ENCODE results near the gene PLA2G4F.

The PLA2G4F gene

DNA sequence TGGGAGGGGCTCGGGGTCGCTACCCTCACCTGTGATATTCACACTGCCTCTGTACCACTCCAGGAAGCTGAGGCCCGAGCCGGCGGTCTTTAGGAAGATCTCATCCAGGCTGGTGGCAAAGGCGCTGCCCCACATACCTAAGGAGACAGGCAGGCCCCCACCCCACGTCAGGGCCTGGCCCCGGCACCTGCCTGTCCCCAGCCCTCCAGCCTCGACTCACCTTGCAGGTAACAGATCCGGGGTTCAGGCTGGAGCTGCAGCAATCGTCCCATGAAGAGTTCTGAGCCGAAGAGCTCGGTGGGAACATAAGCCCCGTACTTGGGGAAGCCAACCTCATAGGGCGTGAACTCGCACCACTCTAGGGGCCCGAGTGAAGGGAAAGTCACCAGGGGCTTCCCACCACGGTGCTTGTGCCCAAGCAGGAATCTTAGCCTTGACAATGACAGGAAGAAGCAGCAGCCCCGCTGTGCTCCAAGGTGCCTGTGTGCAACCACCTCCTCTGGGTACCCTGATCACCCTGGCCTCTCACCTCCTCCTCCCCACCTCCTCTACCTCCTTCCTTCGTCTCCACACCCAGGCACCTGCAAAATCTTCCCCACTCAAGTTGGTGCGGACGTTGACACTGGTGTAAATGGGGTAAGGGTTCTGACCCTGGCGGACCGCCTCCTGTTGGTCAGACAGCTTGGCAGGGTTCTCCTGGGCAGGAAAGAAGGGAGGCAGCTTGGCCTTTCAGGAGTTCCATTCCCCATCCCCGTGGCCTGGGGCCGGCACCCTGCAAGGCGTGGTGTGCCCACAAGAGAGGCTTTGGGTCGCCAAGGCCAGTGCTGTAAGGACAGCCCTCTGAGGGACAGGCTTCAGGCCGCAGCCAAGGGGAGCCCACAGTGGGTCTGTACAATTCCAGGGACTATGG is 10.6 kb downstream of the PLA2G4F start:
- no peak for DNase-seq

DNA sequence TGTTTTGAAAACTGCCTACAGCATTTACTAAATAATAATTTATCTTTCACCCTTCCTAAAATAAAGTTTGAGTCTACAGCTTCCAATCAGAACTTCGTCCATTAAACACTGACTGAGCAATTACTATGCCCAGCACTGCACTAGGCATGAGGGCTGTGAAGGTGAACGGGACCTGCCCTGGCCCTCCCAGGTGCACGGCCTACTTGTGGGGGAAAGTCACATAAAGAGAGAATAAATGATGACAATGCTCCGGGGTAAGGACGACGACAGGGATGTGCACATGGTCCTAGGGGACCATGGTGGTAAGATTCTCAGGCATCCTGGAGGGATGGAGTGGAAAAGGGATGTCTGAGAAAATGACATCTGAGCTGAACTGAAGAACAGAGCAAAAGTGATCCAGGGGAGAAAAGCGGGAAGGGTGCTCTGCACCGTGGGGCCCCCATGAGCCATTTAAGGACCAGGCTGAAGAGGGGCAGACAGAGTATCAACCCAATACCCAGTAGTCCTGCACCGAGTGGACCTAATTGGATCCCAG is 11.5 kb downstream of the PLA2G4F start:
- DNase-seq, result no peak

DNA sequence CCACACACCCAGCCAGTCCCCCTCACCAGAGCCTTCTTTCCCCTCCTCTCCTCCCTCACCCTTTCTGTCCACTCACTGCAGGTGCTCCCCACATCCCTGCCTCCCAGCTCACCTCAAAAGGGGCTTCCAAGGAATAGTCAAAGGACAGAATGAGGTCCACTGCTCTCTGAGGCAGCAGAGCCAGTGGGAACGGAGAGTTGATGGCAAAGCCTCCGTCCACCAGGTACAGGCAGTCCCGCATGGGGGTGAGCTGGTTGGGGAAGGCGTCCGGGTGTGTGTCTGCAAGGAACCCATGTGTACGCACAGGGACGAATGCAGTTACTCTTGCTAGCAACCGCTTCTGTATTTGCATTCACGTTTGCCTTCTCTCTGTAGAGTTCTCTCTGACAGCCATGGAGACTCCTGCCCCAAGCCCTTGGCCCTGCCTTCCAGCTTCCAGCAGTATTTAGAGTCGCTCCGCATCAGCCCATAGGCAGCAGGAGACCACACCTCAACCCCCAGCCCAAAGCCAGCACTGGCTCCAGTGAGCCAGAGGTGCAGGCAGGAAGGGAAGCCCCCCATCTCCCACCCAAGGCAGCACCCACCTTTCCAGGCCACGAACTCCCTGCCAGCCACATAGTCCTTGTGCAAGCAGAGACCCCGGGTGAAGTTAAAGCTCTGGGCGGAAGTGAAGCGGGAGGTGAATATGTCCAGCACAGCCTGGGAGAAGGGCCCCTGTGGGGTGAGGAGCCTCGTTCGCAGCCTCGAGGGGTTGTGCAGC is 12.4 kb downstream of the PLA2G4F start:
- DNase-seq, result no peak

DNA sequence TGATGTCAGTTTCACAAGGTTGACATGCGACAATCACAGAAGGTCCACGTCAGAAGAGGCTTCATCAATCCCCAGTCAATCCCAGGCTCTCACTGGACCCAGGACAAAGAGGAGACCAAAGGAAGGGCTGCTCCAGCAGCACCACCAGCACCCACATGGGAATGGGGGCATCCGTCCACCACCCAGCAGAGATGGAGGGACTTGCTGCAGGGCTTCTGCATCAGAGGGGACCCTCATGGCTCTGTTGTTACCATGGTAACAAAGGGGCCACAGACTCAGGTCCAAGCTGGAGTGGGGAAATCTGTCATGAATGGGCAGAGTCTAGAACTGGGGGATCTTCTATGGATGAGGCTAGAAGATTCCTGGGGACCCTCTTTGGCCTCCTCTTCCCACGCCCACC is 13.1 kb downstream of the PLA2G4F start:
- no peak for DNase-seq

DNA sequence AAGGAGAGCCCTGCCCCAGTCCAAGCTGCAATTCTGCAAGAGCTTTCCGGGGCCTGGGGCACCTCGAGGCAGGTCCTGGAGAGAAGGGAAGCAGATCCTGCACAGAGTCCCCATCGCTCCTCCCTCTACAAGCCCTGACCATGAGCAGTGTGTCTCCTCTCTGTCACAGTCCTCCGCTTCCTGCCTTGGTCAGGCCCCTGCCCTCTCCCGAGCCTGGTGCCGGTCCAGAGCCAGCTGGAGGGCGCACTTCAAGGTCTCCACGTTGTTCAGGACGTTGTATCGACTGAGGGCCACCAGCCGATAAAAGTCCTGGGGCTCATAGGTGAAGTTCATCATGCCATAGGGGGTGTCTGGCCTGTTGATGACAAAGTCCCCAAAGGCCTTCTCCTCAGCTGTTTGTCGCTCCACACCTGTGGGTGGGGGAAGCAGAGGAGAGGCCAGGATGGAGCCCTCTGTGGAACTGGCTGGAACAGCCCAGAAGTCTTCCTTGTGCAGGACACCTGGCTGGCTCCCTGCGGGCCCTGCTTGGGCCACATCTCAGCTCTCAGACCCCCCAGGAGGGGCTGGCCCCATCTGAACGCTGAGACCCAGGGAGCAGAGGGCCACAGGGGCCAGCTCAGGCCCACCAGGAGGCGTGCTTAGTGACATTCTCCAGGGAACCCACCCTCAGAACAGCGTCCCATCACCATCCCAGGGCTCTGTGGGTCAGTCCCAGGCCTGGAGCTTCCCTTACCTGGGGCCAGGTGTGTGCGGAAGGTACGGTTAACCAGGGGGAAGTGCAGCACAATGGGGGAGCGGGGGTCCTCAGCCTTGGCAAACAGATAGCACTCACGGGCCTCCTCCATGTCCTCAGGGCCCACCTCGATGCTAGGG is 14.4 kb downstream of the PLA2G4F start:
- DNase-seq, result no peak

DNA sequence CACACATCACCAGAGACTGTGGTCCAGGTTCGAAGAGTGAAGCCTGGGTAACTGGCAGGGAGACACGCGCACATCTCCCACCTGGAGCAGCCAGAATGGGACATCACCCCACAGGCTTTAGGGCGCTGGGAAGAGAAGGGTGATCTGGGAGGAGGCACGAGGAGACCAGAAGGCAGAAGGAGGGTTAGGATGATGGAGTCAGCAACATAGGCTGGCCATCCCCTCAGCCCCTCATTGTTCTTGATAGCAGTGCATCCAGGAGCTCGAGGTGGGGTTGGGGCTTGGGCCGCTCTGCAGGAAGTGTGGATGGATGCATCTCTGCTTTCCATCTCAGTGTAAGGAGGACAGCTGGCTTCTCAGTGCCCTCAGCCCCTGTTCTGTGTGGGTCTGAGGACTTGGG is 15.2 kb downstream of the PLA2G4F start:
- no peak for DNase-seq

DNA sequence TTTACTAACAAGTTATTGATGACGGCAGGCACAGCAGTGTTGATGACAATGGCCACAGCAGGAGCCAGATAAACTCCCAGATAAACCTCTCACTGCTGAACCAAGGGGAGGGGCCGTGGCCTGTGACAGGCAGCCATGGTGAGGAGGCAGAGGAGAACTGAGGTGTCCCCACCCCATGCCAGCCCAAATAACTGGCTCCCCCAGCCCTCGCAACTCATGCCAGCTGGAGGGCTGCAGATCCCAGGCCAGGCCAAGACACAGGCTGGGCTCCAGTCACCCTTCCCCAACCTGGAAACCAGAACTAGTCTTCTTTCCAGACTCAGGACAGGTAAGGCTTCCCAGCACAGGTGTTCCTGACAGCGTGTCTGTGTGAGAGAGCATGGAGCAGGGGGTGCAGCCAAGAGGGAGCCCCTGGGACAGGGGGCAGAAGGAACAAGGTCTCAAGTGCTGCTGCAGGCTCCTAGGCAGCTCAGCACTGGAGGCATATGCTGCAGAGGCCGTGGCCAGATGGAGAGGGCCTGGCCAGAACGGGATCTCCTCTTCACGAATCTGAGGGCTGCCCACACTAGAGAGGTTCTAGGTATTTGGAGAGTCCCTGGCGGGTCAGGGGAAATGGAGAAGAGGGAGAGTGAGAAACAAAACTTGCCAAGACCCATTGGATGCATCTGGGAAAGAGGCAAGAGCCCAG is 15.9 kb downstream of the PLA2G4F start:
- DNase-seq, result no peak

DNA sequence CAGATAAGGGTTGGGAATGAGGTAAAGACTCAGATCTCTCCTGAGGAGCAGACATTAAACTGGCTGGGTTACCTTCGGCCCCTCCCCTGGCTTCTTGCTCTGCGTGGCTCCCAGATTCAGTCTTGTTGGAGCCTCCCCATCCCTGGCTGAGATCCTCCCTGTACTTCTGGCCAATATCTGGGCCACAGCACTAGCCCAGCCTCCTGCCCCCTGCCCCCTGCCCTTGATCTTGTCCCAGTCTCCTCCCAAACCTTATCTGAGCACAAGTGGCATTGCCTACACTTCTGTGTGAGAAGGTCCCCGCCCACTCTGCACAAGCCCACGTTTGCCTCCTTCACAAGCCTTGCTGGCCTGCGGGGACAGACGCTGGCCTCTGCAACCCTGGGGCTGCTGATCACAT is 16.8 kb downstream of the PLA2G4F start:
- no peak for DNase-seq

DNA sequence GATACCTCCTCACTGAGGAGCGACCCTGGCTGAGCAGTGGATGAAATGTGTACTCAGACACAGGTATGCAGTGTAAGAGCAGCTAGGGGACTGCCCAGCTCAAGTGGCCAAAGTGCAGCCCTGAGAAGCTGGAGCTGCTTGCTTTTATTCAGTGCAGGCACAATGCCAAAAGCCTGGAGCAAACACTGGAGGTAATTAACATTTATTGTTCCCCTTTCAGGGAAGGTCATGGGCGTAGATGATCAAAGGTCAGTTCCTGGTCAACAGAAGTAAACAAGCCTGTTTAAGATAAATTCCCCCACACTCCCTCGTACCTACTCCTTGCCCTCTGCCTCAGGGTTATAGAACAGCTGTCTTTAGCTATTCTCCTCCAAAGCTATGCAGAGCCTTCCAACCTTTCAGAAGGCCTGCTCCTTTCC is 17.5 kb downstream of the PLA2G4F start:
- no peak for DNase-seq

DNA sequence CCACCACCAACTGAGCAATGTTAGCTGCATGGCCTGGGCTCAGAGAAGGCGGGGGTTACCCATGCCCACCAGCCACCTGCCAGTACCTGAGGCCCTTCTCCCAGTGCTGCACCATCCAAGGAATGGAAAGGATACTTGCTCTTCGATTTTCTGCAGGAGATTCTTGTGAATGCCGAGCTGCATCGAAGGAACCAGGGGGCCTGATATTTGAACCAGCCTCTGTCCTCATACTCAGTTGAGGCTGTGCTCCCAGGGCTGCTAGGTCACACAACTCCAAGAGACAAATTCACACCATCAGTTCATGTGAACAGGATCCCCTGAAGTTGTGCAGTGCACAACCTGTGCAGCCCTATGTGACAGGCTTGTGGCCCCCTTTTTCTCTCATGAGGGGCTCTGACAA is 18.0 kb downstream of the PLA2G4F start:
- DNase-seq, result no peak

DNA sequence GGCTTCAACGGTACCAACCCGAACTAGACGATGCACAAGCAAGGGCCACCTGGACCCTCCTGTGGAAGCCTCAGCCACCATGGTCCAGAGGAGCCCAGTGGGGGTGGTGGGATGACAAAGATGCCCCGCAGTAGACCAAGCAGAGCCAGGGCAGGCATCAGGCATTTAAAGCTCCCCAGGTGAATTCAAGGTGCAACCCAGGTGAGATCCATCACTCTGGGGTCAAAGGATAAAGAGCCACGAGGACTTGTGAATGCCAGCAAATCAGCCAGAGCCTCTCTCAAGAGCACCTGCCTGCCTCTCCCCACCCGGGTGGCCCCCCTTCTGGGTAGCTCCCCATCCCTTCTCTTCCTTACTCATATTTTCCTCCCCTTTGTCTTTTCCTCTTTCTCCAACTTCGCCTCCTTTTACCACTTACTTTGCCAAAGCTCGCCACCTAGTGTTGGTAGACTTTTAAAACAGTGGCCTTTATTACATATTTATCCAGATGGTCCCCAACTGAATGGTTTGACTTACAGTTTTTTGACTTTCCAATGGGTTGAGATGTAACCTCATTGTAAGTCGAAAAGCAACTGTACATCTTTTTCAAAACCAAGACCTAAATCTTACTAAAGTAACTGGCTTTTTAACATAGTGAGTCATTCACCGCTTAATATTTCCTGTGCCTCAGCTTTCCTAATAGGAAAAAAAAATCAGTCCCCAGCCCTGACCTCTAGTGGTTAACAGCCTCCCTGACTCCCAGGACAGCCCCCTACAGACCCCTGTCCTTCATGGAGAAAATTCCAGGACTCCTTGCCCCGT is 18.8 kb downstream of the PLA2G4F start:
- DNase-seq, result no peak

DNA sequence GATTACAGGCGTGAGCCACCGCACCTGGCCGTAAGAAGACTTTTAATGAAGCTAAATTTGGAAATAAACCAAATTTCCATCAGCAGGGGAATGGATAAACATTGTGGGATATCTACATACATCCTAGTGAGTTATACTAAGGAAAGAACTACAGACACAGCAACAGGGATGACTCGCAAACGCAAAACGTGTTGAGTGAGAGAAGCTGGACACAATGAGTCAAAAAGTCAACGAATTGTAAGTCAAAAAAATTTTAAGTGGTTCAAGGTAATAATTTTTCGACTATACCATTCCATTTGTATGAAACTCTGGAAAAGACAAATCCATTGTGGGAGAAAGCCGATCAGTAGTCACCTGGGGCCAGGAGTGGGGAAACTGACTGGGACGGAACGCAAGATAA is 19.9 kb downstream of the PLA2G4F start:
- DNase-seq, result no peak

DNA sequence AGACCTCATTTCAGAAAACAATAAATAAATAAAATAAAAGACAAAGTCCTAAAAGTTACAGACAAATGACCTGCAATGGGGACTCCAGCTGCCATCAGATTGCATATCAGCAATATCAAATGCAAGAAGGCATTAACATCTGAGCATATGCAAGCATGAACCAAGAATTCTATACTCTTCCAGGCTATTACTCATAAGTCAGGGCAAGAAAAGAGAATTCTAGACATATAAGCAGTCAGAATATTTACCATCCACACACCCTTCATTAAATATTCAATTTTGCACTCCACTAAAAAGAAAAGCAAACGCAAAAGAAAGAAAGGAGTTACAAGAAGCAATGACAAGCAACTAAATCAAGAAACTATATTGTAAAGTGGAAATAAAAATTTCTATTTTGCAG is 21.1 kb downstream of the PLA2G4F start:
- no peak for DNase-seq

DNA sequence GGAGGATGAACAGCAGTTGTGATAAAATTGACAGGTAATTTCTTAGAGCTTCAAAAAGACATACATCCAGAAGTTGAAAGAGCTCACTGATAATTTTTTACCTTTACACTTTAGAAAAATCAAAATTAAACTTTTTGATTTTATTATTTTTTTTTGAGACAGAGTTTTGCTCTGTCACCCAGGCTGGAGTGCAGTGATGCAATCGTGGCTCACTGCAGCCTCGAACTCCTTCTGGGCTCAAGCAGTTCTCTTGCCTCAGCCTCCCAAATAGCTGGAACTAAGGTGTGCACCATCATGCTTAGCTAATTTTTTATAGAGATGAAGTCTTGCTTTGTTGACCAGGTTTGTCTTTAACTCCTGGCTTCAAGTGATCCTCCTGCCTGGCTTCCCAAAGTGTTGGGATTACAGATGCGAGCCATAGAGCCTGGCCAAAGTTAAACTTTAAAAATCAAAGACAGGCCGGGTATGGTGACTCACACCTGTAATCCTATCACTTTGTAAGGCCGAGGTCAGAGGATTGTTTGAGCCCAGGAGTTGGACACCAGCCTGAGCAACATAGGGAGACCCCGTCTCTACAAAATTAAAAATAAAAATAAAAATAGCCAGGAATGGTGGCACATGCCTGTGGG is 21.7 kb downstream of the PLA2G4F start:
- no peak for DNase-seq

DNA sequence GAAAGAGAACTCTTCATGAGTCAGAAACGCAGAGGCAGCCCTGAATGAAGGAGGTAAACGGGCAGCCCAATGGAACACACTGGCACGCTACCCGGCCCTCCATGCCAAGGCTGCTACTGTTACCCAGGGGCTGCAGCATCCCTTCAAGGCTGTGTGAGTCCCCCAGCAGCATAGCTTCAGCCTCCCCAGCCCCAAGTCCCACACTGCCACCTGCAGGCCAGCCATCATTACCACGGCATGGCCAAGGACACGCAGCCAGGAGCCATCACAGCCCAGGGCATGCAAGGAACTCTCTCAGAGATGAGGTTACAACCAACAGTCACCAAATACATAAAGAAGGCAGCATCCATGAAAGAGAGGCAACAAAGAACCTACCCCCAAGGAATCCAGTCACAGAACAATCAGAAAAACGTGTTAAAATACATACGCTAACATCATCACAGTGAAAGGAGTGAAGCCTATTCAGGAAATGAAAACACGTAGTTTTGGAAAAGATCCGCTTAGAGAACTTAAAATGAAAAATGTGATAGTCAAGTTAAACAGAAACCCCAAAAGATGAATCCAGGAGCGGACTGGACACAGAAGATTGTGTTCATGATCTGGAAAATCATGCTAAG is 22.4 kb downstream of the PLA2G4F start:
- DNase-seq, result peak; percentile 52

DNA sequence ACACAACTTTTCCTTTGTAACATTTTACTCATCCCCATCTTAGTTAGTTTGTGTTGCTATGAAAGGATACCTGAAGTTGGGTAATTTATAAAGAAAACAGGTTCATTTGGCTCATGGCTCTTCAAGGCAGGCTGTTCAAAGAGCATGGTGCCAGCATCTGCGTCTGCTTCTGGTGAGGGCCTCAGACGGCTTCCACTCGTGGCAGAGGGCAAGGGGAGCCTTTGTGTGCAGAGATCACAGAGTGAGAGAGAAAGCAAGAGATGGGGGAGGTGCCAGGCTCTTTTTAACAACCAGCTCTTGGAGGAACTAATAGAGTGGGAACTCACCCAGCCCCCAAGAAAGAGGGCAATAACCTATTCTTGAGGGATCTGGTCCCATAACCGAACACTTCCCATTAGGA is 23.1 kb downstream of the PLA2G4F start:
- no peak for DNase-seq

DNA sequence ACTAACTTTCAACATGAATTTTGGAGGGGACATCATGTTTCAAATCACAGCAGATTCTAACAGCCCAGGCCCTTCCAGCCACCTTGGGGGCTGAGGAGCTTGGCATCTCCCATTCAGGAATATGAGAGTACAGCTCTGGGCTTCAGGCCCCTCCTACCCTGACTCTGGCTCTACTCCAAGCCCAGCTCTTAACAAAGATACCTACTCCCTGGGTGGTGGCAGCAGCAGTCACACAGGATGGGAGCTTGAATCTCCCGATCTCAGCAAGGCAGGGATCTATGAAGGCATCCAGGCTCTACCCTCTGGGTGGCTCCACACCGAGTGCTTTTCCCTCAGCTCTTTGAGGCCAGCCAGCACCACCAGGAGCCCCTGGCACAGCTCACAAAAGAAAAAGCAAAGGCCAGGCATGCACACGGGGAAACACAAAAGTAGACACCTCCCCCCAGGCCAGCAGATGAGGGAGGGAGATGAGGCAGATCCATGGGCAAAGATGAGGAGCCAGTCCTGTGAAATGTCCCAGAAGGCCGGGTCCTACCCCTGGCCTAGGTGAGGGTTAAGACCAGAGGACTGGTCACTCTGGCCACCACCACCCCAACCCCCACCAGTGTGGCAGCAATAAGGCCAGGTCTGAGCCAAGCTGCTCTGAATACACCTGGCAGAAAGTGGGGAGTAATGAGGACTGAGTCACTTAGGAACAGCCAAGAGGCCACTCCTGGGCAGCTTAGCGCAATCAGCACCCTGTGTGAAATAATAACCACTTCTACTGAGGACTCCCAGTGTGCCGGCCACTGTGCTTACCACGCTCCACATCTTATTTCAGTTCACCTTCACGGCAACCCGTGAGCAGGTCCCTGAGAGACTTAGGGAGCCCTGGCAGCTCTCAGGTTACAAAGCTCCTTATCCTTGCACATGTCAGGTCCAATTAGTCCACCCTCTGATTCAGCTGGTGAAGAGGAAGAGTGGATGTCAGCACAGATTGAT is 24.3 kb downstream of the PLA2G4F start:
- no peak for DNase-seq

DNA sequence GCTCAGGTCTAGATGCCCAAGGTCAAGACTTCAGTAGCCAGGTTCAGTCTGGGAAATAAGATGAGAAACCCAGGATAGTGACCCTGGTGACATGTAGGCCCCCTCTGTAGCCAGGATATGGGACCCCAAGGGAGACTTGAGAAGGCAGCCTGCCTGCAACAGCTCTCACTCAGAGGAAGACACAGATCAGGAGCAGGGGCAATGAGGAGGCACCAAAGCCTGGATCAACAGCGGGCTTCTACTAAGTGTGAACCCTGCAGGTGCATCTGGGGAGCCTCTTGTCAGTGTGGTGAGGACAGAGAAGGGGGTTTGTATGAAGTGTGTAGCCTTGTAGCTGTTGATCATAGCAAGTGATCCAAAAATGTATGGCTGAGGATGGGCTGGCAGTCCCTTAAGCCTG is 25.4 kb downstream of the PLA2G4F start:
- DNase-seq, result no peak
